CD4-positive, alpha-beta T cell treated with Interleukin-15 for 4 hours (primary cell): Measurements from ENCODE around the gene B3GLCT.
"Not testable (repeated sequence)": the region's sequence is repeated elsewhere in the genome, so short reads cannot be mapped to it uniquely, and the experiment has no call there.

Experiments
- DNase-seq: peaks from one replicate; pipeline ENCODE4 v3.0.0-alpha.2; 2020; ENCODE audit warnings: low spot score

The B3GLCT gene

DNA sequence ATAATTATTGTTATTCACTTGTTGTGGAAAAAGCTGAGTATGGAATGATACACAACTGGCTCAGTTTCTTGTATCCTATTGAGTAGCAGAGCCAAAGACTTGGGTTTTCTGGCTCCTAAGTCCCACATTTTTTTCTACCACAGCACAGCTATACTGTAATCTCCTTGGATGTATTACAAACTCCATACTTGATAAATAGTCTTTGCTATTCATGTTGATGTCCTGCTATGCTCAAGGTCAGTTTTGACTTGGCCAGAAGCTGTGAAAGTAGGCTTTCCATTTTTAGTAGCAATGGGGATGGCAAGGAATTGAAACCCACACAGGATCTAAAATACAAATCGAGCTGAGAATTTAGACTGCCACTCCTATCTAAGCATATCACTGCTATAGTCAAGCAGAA lies 79.1 kb downstream of the B3GLCT start:
- DNase-seq = no peak

DNA sequence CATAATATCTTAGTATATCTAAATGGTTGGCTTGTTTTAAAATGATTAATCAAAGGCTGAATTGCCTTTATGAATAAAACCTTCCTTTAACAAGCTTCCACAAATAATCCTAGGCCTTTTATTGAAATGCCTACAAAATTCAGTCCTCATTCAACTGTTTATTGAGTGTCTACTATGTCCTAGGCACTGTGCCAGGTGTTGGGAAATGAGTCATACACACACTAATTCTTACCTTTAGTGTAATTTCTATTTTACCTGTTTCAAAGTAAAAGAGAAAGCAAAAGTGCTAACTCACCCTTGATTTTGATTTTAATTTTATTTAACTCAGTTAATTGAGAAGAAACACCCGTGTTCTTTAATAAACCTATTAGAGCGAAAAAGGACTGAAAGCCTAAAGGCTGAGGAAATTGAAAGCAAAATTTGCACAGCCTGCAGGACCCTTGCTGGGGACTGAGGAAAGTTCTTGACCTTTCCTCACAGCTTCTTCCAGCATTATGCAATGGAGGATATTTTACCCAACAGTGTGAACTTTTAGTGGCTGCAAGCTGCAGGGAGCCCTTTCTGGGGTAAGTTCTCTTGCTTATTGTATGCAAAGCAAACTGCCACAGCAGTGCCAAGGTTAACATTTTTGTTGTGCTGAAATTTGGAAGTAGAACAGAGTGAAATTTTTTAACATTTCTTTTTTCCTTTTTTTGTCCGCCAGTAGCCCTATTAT lies 83.1 kb downstream of the B3GLCT start:
- DNase-seq = no peak

GRCh38 chr13:31286930-31287329 lies 87.2 kb downstream of the B3GLCT start:
- no peak for DNase-seq

DNA sequence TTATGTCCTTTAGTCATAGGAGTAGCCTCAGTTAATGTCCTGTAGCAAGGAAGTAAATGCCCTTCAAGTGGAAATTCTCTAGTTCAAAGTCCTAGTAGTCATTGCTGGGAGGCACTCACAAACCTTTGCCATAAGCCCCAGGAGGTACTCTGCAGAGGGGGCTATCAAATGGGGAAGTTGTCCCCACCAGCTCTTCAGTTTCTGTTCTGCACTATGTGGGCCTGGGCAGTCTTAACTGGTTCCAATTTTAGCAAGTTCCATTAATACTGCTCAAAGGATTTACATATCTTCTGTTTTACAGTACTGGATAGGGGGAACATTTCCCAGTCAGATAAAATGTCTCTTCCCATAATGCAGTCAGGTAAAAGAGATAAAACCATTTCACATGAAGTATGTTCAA lies 101.3 kb downstream of the B3GLCT start:
- no peak for DNase-seq

DNA sequence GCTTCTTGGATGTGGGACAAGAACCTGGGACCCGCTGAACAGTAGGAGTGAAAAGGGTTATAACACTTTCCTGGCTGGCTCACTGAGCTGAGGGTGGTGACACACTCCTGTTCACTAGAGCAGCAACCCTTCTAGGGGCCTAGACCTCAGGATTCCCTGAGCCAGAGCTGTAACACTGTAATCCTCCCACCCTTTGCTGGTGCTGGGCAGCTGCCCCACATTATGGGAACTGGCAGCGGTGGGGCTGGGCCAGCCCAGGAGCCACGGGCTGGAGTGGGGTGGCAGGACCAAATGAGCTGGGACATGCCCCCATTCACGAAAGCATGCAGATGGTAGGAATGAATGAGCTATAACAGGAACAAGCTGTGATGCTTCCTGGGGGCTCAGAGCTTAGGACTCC lies 110.6 kb downstream of the B3GLCT start:
- DNase-seq = no peak

DNA sequence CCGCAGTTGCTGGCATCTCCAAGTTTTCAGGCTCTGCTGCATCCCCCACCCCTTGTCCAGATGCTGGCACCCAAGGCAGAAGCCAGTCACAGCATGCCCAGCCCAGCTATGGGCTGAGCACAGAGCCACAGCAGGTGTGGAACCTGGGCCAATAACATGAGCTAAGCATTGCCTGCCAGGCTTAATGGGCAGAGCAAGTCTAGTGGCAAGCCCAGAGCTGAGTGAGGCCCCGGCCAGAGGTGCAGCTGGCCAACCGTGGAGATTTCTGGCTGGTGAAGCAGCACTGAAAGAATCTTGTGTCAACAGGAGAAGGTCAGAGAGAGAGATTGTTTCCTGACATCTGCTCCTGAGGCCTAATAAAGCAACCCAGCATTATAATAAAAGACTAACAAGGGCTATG lies 111.0 kb downstream of the B3GLCT start:
- DNase-seq = no peak

- no peak for DNase-seq
Observed at GRCh38 chr13:31311921-31312320, 112.1 kb downstream of the B3GLCT start.

DNA sequence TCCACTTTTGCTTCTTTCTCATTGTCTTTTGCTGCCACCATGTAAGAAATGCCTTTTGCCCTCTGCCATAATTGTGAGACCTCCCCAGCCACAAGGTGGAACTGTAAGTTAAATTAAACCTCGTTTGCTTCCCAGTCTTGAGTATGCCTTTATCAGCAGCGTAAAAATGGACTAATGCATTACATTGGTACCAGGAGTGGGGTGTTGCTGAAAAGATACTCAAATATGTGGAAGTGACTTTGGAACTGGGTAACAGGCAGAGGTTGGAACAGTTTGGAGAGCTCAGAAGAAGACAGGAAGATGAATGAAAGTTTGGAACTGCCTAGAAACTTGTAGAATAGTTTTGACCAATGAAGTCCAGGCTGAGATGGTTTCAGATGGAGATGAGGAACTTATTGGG lies 115.2 kb downstream of the B3GLCT start:
- DNase-seq = no peak

DNA sequence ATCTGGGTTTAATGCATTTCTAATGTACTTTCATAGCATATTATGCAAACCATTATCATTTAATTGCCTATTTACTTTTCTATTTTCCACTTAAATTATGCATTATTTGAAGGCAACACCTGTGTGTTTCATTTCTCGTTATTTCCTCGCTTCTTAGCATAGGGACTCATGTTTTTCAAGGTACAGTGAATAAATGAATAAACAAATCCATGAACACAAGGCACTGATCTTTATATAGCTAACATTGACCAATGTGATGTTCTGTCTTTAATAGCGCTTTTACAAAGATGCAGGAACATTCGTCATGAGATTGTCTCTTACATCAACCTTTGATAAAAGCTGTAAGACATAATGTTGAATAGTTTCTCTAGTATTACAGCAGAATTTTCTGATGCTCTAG lies 121.2 kb downstream of the B3GLCT start:
- DNase-seq = no peak

- no peak for DNase-seq
Observed at GRCh38 chr13:31321457-31321856, 121.7 kb downstream of the B3GLCT start.

DNA sequence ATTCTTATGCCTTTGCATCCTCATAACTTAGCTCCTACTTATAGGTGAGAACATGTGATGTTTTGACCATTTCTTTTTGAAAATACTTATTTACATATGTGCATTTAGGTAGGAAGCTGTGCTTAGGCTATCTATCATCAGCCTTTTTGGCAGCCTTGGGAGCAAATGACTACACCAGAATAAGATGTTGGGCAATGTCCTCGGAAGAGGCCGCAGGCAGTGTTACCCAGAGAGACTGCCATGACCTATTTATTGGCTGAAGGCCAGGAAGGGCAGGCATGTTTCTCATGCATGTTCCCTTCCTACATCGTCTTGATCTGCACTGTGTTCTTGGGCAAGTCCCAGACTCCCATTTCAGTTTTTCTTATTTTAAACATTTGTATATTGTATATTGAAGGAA lies 122.3 kb downstream of the B3GLCT start:
- DNase-seq = no peak

- no peak for DNase-seq
Observed at GRCh38 chr13:31322702-31323405, 123.1 kb downstream of the B3GLCT start.

DNA sequence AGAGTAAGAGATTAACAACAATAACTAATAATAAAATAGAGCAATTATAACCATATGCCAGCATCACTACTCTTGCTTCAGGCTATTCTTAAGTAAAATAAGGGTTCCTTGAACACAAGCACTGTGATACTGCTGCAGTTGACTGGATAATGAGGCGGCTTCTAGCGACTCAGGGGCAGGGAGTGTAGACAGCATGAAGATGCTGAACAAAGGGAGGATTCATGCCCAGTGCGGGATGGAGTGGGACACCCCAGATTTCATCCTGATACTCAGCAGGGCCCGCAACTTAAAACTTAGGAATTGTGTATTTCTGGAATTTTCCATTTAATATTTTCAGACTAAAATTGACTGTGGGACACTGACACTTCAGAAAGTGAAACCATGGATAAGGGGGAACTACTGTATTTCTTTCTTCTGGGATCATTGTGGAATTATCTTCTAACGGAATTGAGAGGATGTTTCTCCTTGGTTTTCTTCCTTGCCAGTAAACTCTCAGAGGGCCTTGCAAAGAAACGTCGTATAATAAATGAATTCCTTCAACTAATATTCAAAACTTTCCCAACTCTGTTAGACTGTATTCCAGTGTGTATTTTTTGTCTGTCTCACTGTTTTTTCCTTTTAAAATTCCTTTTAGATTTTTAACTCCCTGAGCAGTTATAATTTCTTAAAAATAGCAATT lies 127.5 kb downstream of the B3GLCT start:
- no peak for DNase-seq

DNA sequence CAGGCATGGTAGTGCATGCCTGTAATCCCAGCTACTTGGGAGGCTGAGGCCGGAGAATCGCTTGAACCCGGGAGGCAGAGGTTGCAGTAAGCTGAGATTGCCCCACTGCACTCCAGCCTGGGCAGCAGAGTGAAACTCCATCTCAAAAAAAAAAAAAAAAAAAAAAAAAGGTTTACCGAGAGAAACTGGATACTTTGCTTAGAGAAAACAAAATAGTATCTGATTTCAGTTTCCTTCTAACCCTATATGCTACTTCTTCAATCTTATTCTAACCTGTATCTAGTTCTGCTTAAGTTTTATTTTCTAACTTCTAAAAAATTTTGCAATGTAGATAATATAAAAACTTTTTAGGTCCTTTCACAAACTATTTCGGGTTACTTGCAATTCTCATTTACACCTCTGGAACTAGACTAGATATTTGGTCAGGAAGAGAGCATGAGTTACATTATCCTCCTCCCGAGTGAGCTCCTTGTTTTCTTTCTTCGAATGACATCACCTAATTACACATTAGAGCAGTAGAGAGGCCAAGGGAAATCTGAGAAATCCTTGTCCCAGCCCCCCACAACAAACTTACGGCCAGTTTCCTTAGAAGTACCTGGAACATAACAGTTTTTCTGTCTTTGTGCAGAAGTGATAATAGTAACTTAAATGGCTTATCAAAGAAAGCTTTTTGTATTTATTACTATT lies 128.9 kb downstream of the B3GLCT start:
- DNase-seq = no peak

DNA sequence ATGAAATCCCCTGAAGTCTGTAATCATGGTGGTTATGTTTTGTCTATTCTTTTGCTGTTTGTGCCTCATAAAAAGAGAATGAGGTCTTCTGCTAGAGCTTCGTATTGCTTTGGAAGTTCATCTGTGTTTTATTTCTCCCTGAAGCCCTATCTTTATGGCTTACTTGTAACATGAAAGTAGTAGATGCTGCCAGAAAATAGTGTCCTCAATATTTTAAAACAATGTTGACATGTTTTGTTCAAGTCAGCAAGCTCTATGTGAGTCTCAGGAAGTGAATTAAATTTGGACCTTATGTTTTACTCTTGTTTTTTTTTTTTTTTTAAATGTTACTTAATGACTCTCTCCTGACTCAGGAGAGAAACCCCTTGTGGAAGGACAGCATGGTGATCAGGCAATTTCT lies 130.5 kb downstream of the B3GLCT start:
- DNase-seq = no peak

DNA sequence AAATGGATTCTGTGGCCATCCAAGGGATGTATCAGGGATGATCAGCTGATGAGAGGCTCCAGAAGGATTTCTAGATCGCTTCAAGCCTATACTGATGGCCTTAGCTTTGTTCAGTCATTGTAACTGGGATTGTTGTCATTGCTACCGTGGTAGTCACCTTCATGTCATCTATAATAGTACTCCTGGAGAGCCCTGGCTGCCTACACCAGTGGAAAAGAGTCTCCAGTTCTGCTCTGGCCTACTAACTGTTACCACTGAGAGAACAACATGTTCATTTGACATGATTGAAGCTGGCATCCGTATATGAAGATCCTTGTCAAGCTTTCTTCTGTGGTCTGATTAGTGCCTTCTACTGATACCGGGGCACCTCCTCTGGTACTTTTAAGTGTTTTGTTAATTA lies 131.3 kb downstream of the B3GLCT start:
- no peak for DNase-seq

GRCh38 chr13:31334547-31334946 lies 134.8 kb downstream of the B3GLCT start:
- no peak for DNase-seq

DNA sequence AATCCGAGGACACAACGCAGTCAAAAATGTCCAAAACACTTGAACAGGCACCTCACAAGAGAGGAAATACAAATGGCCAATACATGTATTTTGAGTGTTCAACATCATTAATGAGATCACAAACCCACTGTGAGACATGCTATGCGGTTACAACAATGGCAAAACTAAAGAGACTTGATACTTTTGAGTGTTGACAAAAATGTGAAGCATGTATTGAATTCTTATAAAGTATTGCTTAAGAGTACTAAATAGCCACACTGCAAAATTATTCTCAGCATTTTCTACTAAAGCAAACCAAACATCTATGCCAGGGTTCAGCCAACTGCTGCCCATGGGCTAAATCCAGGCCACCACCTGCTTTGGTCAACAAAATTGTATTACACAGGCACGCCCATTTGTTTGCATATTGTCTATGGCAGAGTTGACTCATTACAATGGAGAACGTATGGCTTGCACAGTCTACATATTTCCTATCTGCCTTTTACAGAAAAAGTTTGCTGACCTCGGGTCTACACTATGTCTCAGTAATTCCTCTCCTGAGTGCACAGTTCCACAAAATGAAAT lies 135.3 kb downstream of the B3GLCT start:
- no peak for DNase-seq

DNA sequence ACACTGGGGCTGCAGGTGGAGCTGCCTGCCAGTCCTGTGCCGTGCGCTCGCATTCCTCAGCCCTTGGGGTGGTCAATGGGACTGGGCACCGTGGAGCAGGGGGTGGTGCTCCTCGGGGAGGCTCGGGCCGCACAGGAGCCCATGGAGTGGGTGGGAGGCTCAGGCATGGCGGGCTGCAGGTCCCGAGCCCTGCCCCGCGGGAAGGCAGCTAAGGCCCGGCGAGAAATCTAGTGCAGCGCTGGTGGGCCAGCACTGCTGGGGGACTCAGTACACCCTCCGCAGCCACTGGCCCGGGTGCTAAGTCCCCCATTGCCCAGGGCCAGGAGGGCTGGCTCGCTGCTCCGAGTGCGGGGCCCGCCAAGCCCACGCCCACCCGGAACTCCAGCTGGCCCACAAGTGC lies 139.8 kb downstream of the B3GLCT start:
- DNase-seq = not testable (repeated sequence)

GRCh38 chr13:31340848-31341247 lies 141.1 kb downstream of the B3GLCT start:
- not testable (repeated sequence) for DNase-seq

DNA sequence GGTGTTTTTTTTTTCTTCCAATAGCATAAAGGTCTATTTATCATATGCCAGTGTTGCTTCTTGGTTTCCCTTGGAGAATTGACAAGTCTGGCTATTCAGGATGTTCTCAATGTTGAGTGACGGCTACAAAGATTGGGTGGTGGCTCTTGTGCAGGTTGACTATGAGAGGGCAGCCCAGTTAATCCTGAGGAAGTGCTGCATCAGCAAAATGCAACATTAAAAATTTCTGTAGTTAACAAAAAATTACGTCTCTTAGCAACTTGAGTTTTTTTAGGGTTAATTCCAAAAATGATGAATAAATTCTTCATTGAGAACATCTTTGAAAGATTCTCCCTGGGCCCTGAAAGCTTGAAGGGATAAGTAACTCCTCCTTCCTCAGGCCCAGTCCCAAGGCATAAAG lies 147.1 kb downstream of the B3GLCT start:
- no peak for DNase-seq

- no peak for DNase-seq
Observed at GRCh38 chr13:31349156-31349555, 149.4 kb downstream of the B3GLCT start.
